ENCODE results near the gene PGAM4. TPM values are rescaled to one million over a fixed set of nuclear protein-coding genes. Genes with fewer than 3 reads are reported as not detected.

PGAM4 gene
- total RNA-seq, result not detected in 2 replicates

GRCh38 chrX:77969538-77969937 lies at the start of gene PGAM4:
Gene PGAM4 (minus strand): TSS chrX:77969638. CDS start chrX:77969638, 0 bp downstream.

Other genes with a start within 250 kb of the PGAM4 start
- gene ATRX, start 183.4 kb downstream of the PGAM4 start, total RNA-seq, result 64.8 and 78.2 TPM in 2 replicates
- gene MAGT1, start 74.2 kb downstream of the PGAM4 start, total RNA-seq, result 72.1 and 81.6 TPM in 2 replicates
- 127 and 140 TPM in 2 replicates for gene COX7B, start 70.2 kb downstream of the PGAM4 start, total RNA-seq
- gene ATP7A, start 58.9 kb downstream of the PGAM4 start, total RNA-seq, result 13.8 and 17.2 TPM in 2 replicates
- 223 and 238 TPM in 2 replicates for gene PGK1, start 134.6 kb upstream of the PGAM4 start, total RNA-seq
- gene TAF9B, start 170.0 kb upstream of the PGAM4 start, total RNA-seq, result 21.3 and 21.7 TPM in 2 replicates